NCI-H82 (cell line): Measurements from ENCODE around the gene GOLGA3.
"Not testable (repeated sequence)": the region's sequence is repeated elsewhere in the genome, so short reads cannot be mapped to it uniquely, and the experiment has no call there.

Experiments used
- DNase-seq: peaks from one replicate; lab custom pipeline; 2025; lab: John Stamatoyannopoulos, UW

Gene GOLGA3

DNA sequence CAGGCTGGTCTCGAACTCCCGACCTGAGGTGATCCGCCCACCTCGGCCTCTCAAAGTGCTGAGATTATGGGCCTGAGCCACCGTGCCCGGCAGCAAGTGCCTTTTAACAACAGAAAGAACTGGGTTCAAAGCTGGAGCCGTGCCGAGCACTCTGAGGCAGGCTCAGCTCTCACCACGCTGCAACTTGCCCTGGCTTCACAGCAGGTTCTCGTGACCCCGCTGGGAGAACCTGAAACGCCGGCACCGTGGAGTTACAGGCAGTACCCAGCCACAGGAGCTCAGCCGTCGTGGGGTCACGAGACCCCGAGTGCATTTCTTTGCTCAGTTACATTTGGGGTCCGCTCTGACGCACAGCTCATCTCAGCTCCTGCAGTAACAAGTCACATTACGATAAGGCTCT, 14.4 kb downstream of the GOLGA3 start:
- no peak for DNase-seq

DNA sequence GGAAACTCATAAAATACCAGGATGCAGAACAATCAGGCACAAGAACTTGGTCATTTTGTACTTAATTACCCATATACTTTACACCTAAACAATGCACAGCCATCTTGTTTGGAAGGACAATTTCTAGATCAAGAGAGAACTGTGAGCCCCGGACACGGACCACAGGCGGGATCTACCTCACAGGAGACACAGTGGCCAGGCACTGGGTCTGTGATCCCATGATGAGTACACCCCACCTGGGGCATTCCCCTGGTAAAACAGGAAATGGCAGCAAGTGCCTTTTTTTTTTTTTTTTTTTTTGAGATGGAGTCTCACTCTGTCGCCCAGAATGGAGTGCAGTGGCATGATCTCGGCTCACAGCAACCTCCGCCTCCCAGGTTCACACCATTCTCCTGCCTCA, 15.2 kb downstream of the GOLGA3 start:
- DNase-seq: no peak

DNA sequence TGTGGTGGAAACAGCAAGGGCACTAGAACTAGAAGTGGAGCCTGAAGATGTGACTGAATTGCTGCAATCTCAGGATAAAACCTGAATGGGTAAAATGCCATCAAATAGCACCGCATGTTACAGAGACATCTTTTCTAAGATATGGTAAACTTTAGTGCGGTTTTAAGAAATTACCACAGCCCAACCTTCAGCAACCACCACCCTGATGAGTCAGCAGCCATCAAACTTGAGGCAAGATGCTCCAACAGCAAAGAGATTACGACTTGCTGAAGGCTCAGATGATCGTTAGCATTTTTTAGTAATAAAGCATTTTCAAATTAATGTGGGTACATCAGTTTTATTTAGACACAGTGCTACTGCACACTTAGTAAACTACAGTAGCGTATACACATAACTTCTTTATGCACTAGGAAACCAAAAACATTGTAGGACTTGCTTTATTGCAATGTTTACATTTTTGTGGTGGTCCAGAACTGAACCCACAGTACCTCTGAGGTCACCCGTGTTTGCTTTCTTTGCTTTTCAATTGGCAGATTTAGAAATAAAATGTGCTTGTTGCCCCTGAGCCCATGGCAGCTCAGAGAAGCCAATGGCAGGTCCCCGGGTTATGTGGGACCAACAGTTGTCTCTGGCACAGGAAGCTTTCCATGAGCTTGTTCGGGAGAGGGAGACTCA, 15.9 kb downstream of the GOLGA3 start:
- no peak for DNase-seq

DNA sequence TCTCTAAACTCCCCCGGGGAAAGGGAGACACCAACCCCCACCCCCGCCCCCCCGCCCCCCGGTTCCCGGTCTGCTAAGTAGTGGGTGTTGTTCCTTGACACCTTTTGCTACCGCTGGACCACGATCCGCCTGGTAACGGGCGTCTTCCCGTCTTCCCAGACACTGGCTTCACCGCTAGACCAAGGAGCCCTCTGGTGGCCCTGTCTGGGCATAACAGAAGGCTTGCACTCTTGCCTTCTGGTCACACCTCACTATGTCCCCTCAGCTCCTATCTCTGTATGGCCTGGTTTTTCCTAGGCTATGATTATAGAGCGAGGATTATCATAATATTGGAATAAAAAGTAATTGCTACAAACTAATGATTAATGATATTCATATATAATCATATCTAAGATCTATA, 19.3 kb downstream of the GOLGA3 start:
- DNase-seq: peak; percentile 52

DNA sequence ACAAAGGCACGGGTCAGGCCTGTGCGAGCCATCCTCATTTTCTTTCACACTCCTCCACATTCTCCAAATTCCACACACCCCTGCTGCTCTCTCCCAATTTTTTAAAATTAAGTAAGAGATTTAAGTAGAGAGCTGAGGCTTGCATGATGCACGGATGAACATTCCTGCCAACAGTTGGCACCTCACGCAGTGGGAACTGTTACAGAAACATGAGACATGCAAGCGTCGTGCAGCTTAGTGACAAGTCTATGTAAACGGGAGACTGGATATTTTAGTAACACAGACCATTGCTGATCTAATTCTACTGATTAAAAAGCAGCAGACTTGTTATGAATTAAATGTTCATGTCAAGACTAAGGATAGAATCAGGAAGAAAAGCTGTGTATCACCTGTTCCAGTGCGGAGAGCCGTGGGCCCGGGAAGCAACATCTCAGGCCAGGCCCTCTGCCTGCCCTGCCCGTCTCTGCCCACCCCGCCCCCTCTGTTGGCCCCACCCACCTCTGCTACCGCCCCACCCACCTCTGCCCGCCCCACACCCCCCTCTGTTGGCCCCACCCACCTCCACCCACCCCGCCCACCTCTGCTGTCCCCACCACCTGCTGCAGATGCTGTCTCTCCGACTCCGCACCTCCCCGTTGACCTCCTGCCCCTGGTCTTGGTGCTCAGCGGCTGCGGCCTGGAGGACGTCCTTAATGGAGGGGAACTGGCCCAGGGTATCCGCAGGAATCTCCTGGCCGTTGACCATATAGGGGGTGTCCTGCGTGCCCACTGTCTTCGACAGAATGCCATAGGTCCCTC, 21.2 kb downstream of the GOLGA3 start:
- peak; percentile 53 for DNase-seq

- DNase-seq: no peak
Observed at GRCh38 chr12:132806857-132807256, 21.8 kb downstream of the GOLGA3 start.

DNA sequence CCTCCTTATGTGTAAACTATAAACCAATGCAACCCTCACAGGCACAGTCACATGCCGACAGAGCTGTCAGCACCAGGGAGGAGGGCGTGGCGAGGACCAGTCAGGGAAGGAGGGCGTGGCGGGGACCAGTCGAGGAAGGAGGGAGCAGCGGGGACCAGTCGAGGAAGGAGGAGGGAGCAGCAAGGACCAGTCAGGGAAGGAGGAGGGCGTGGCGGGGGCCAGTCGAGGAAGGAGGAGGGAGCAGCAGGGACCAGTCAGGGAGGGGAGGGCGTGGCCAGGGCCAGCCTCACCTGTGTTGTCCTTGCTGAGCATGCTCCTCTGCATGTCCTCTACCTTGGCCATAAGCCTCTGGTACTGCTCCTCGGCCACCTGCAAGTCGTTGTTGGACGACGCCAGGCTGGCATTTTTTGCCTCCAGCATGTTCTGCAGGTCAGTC, 24.2 kb downstream of the GOLGA3 start:
- DNase-seq: peak; percentile 17

- no peak for DNase-seq
Observed at GRCh38 chr12:132803888-132804287, 24.8 kb downstream of the GOLGA3 start.

DNA sequence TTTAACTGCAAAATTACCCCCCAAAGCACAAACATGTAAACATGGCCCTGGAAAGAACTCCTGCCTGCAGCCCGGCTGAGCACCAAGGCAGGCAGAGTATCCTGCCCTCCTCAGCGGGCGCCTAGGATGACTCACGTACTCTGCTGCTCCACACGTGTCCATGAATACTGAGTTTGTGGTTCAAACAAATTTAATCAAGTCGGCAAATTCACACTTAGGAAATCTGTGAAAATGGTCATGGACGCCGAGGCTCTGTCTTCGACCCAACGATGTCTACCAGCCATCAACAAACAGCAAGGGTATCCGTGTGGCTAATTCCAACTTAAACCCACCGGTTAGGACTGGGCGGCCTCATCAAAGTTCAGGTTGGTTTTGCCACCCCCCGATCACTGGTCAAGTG, 25.5 kb downstream of the GOLGA3 start:
- DNase-seq: no peak

- DNase-seq: no peak
Observed at GRCh38 chr12:132801741-132802140, 26.9 kb downstream of the GOLGA3 start.

GRCh38 chr12:132798836-132799235, 29.8 kb downstream of the GOLGA3 start:
- no peak for DNase-seq

- DNase-seq: no peak
Observed at GRCh38 chr12:132797820-132798570, 30.7 kb downstream of the GOLGA3 start.

- DNase-seq: no peak
Observed at GRCh38 chr12:132795847-132796246, 32.8 kb downstream of the GOLGA3 start.

DNA sequence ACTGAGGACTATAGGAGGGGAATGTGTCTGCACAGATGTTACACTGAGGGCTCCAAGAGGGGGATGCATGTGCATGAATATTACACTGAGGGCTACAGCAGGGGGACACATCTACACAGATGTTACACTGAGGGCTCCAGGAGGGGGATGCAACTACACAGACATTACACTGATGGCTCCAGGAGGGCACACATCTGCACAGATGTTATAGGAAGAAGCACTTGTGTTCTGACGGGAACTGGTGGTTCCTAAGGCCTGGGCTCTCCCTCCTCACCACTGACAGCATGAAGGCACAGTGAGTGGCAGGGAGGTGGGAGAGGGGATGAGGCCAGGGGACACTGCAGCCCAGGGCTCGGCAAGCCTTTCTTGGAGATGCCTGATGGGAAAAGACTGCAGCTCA, 36.7 kb downstream of the GOLGA3 start:
- DNase-seq: not testable (repeated sequence)

DNA sequence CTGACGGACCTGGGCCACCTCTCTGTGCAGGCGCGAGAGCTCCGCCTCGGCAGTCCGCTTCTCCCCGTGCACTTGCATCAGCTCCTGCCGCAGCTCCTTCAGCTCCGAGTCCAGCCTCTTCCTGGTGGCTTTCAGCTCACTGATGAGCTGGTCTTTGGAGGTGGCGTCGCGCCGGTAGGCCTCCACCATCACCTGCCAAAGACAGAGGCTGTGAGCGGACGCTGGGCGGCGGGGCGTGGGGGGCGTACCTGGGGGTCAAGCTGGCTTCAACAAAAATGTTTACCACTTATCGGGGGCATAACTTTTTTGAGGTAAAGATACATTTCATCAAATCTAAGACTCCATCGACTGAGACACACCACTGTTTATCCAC, 39.6 kb downstream of the GOLGA3 start:
- no peak for DNase-seq

DNA sequence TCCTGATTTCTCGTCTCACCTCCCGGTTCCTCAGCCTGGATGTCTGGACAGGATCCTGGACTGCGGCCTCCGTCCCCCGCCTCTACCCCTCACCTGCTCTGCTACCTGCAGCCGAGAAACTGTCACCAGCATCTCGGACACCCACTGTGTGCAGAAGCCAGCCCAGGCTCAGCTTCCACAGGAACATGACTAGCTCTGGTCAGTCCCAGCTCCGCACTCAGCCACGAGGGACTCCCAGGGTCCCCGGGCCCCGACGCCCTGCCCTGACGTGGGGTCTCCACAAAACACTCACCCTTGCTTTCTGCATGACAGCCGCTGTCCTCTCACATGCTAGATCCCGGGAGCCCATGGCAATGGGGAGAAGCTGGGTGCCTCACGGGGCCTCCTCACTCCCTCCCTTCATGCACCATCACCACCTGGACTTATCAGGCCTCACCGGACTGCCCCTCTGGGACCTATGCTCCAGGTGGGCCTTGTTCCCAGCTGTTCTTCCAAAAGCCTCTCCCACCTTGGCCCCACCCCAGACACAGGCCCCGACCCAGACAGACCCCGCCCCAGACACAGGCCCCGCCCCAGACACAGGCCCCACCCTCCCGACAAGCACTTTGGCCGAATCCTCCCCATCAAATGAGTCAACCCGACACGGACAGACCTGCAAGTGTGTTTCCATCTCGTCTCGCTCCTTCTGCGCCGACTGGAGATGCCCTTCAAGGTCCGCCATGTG, 40.1 kb downstream of the GOLGA3 start:
- no peak for DNase-seq

DNA sequence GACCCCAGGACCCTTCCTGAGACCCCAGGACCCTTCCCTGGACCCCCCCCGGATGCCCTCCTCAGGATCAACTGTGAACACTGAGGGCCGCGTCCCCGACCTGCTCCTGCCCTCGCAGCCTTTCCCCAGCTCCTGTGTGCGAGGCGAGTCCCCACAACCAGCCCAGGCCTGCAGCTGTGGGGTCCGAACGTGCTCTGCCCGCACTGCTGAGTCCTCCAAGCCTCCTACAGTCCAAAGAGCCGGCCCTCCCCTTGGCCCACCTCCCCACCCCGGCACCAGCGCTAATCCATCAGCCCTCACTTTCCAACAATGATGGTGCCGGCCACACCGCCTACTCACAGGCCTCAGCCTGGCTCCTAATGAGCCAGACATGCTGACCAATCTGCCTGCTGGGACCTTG, 40.8 kb downstream of the GOLGA3 start:
- DNase-seq: no peak

GRCh38 chr12:132786192-132786591, 42.5 kb downstream of the GOLGA3 start:
- DNase-seq: no peak

DNA sequence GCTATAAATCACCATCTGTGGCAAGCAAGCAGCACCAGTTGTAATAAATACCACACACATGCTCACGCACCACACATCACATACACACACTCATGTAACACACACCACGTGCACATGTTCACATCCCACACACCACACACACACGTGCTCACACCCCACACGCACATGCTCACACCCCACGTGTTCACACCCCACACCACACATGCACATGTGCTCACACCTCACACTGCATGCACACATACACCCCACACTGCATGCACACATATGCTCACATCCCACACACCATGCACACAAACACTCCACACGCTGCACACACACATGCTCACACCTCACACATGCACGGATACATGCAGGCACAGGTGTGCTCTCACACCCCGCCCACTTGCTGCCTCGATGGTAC, 44.1 kb downstream of the GOLGA3 start:
- no peak for DNase-seq

DNA sequence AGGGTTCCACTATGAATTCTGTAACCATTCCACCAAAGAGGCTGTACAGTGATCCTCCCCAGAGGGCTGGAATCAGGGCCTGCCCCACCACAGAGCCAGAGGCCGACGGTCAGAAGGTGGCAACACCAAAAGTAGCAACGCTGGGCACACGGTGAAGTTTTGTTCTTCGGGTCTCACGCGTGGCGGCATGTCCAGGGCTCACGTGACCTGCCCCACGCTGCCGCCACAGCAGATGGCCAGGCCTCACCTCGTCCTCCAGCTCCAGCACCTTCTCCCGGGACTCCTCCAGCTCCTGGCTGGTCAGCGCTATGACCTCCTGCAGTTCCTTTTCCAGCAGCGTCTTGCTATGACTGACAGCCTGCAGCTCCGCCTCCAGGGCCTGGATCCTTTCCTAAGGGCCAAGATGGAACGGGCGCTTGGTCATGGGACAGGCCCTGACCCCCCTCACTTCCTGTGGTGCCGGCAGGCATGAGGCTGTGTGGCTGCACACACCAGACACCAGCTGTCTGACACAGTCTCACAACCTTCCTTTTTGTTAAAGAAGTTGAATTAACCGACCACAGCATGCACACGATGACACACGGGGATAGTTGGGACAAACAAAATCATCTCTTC, 44.6 kb downstream of the GOLGA3 start:
- DNase-seq: no peak

- DNase-seq: no peak
Observed at GRCh38 chr12:132781938-132782337, 46.7 kb downstream of the GOLGA3 start.
